GM13976 (cell line): ENCODE data around the gene TTLL5.

ENCODE experiments used
- DNase-seq: peaks from one replicate; pipeline ENCODE4 v3.0.0; 2012; ENCODE audit warnings: low spot score
- CTCF ChIP-seq: IDR thresholded peaks from 2 replicates; pipeline ENCODE4 v1.5.1; 2012; ENCODE audit warnings: borderline replicate concordance, mild to moderate bottlenecking; ENCODE audit not compliant: insufficient read depth; ENCODE audit errors: extremely low read depth, missing control alignments, control extremely low read depth
- in situ Hi-C: fragments of 300-500 bp; cut with MboI; formaldehyde crosslinking; loops from one replicate; pipeline ENCODE4 v1.12.0; 2022; ENCODE audit warnings: low sequenced_read_pairs, mixed read lengths, inconsistent platforms; ENCODE audit not compliant: unreplicated experiment

Gene TTLL5

GRCh38 chr14:75967866-75968265, 306.8 kb downstream of the TTLL5 start:
- no peak for TF ChIP-seq CTCF
- in situ Hi-C loops, result no loop called here
- no peak for DNase-seq

GRCh38 chr14:75968456-75968855, 307.4 kb downstream of the TTLL5 start:
- DNase-seq, result no peak
- in situ Hi-C loops, result no loop called here
- no peak for TF ChIP-seq CTCF

GRCh38 chr14:75969126-75969525, 308.1 kb downstream of the TTLL5 start:
- no peak for TF ChIP-seq CTCF
- DNase-seq, result no peak
- in situ Hi-C loops, result no loop called here

- DNase-seq, result no peak
- in situ Hi-C loops, result no loop called here
- TF ChIP-seq CTCF, result no peak
Measured at GRCh38 chr14:75969891-75970290, 308.8 kb downstream of the TTLL5 start.

GRCh38 chr14:75970989-75971388, 309.9 kb downstream of the TTLL5 start:
- DNase-seq, result no peak
- in situ Hi-C loops, result no loop called here
- TF ChIP-seq CTCF, result no peak

GRCh38 chr14:75971509-75971908, 310.5 kb downstream of the TTLL5 start:
- no peak for DNase-seq
- no peak for TF ChIP-seq CTCF
- in situ Hi-C loops, result no loop called here

- TF ChIP-seq CTCF, result no peak
- in situ Hi-C loops, result no loop called here
- DNase-seq, result no peak
Measured at GRCh38 chr14:75972801-75973421, 311.9 kb downstream of the TTLL5 start.
